GM19468 (cell line): ENCODE data around the gene PAF1.
"Not testable (repeated sequence)": the region's sequence is repeated elsewhere in the genome, so short reads cannot be mapped to it uniquely, and the experiment has no call there.

ENCODE experiments used
- ATAC-seq: cut with Tn5 transposase; IDR thresholded peaks from one replicate; pipeline ENCODE4 v1.9.1; 2021; ENCODE audit warnings: mild to moderate bottlenecking, moderate library complexity, moderate number of reproducible peaks; ENCODE audit not compliant: unreplicated experiment; ENCODE audit errors: extremely low read depth

The PAF1 gene

DNA sequence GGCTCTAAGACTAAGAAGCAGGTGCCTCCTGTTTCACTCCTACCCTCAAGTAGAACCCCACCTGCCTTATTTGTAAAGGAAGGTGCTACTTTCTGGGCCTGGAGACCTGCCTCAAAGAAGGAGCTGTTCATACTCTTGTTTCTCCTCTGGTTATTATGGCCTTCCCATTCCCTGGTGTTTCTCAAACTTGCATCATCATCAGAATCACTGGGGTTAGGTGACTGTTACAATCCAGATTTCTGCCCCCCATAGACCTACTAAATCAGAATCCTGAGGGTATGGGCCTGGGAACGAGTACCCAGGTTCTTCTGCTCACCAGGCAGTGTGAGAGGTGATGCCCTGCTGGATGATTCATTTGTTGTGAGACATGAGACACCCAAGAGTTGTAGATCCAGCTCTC is 30.3 kb downstream of the PAF1 start:
- ATAC-seq = no peak

DNA sequence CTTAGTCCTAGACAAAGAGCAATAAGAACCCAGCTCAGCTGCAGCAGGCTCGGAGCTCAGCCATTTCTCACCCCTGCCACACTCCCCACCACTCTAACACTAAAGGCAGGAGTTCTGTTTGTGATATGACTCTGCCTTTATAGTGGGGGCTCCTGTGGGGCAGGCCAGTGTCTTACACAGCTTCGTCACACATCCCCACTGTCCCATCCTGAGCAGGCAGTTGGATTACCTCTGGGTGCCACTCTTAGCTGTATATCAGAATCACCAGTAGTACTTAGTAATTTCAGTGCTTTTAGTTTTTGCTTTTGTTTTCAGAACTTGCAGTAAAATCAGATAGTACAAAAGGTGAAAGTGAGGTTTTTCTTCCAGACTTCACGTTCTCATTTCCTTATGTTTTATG is 31.9 kb downstream of the PAF1 start:
- no peak for ATAC-seq

DNA sequence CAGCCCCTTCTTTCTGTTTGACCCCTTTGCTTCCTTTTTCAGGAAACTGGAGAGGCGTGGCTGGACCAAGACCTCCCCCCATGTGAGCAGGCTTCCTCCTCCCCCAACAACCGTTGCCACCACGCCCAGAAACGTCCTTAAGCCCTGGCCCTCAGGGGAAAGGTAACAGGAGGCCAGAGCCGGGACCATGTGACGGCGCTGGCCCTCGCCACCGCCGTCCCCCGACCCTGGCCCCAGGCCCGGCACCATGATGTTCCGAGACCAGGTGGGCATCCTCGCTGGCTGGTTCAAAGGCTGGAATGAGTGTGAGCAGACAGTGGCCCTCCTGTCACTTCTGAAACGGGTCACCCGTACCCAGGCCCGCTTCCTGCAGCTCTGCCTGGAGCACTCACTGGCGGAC is 34.3 kb downstream of the PAF1 start:
- ATAC-seq = no peak

DNA sequence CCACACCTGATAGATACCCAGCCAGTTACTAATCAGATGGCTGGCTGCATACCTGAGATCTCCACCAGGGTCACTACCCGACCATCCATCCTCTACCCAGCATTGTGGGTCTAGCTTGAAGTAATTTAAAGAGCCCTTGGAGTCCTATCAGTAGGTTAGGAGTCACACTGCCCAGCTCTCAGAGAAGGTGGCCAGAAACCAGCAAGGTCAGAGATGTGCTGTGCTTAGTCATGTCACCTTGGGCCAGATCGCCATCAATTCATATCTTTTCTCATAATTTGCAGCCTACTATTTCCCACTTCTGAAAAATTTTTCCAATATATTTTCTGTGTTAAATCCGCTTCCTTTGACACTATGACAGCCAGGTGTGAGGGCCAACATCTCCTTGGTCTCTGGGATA is 34.8 kb downstream of the PAF1 start:
- no peak for ATAC-seq

DNA sequence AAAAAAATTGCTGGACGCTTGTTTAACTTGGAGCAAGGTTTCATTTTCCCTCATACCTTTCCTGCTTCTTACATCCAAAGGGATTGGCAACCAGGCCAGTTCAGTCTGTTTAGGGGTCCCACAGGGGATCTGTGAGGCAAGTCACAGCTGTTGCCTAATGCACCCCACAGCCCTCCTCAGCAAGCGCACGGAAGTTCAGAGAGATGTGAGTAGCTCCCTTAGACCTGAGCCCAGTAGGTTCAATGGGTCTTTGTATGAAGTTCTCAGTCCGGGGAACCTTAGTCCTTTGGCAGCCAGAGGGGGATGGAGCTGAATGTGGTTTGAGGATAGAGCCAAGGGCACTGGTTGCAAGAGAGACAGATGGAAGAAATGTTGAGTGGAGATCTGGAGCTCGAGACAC is 35.7 kb downstream of the PAF1 start:
- ATAC-seq = no peak

DNA sequence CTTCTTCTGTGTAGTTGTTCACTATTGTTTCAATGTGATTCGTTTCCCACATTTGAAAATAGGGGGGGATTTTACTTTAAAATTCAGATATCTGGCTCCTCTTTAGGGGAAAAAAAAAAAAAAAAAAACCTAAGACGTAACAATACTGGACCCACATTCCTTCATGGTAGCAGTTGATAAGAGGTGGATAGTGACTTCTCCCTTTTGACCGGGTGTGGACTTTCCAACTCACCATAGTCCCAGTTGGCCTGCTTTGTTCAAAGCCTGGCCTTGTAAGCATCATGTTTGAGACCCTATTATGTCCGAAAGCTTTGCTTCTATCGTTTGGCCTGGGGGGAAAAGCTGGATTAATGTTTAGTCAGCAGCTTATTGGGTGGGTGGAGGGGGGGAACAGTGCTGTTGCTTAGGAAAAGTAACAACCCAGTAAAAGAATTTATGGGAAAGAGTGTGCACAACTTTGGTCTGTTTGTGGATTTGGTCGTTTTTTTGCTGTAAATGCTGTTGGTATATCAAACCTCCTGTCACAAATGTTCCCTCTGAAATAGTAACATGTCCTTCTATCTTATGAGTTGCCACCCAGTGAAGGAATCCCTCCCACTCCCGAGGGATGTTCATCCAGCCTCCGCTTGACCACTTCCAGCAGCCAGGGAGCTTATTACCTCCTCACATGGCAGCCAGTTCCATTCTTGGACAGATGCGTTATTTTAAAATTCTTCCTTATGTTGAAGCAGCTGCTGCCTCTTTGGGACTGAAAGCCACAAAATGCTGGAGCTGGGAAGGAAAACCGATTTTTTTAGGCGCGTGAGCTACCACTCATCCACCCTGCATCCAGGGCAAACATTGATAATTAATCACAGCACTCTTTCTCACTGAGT is 38.3 kb downstream of the PAF1 start:
- ATAC-seq = no peak

DNA sequence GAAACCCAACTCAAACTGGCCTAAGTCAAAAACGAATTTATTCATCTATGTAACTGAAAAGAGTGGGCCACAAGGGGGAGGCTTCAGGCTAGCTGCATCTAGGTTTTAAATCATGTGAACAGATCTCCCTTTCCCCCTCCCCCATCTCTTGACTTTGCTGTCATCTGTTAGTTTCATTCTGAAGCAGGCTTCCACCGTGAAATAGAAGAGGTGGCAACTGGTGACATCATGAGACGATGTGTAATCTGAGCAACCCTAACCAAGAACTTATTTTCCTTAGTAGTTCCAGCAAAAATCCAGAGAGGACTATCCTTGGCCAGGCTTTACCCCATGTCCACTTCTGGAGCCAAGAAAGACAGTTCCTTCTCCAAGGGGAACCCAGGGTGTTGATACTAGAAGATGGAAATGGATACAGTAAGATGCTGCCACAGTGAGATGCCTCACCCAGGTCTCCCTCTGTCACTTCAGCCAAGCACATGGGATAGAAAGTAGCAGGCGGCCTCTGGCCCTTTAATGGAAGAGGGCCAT is 39.3 kb downstream of the PAF1 start:
- no peak for ATAC-seq

DNA sequence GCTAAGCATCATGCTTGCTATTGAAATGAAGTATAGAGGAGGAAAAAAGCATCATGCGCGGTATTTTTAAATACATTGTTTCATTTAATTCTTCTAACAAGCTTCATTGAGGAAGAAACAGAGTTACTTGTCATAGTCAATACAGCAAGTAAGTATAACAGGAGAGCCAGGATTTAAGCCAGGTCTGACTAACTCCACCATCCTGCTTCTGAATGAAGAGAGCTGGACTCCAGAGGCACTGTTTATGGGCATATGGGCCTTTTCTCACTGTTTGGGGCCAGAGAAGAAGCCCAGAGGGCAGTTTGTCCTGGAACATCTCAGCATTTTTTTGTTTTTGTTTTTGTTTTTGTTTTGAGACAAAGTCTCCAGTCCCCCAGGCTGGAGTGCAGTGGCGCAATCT is 40.8 kb downstream of the PAF1 start:
- no peak for ATAC-seq

DNA sequence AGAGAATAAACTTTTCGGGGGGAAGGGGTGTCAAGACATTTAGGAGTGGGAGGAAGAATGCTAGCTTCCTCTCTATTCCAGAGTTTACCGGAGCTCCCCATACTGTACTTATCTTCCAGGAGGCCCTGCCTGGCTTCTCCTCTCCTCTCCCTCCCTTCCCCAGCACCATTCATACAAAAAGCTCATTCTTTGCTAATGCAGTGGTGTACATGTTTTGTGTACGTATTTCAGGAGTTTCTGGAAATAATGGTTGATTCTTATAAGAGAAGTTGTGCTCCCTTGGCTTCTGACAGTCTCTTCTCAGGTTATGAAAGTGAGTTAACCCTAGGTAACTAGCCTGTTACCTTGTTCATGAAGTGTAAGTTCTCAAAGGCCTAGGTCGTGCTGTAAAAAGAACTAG is 41.6 kb downstream of the PAF1 start:
- no peak for ATAC-seq

DNA sequence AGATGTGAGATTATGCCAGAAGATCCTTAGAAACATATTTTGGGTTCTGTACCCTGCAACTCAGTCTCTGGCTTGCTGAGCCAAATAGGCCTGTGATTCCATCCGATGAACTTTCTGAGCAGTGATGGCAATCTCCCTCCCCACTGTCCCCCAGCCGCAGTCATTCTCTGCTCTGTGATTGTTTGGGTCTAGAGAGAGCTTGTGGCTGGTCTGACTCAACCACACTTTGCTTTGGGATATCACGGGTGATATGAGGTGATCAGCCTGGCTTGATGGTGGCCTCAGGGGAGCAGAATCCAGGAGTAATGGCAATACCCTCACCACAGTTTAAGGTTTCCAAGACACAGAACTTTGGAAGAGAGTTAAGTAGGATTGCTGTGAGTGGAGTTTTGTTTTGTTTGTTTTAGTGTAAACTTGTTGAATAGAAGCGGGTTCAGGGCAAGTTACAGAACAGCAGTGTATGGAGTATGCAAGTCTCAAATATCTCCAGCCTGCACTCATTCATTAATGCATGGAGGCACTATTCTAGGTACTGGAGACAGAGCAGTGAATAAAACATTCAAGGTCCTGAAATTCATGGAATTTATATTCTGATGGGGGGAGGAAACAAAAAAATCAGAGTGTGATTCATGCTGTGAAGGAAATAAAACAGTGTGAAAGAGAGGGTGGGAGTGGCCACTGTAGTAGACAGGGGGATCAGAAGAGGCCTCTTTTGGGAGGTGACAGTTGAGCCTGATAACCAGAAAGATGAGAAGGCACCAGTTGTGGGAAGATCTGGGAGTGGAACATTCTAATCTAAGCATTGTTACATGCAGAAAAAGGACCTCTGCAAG is 43.4 kb downstream of the PAF1 start:
- ATAC-seq = no peak

DNA sequence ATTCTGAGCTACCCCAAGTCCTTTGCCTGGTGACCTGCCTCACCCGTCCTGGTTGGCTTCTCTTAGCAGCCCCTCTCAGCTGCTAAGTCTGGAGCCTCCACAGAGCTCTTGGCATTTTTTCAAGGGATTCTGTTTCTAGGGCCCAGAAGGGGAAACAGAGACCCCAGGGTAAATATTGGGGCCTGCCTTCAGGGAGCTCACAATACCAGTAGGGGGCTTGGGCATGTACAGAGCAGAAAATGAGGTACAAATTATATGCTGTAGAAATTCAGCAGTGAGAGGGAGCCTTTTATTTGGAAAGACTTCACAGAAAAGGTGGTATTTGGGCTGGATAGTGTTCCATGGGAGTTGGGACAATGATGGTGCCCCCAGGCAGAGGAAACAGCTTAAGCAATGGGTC is 45.0 kb downstream of the PAF1 start:
- ATAC-seq = no peak

DNA sequence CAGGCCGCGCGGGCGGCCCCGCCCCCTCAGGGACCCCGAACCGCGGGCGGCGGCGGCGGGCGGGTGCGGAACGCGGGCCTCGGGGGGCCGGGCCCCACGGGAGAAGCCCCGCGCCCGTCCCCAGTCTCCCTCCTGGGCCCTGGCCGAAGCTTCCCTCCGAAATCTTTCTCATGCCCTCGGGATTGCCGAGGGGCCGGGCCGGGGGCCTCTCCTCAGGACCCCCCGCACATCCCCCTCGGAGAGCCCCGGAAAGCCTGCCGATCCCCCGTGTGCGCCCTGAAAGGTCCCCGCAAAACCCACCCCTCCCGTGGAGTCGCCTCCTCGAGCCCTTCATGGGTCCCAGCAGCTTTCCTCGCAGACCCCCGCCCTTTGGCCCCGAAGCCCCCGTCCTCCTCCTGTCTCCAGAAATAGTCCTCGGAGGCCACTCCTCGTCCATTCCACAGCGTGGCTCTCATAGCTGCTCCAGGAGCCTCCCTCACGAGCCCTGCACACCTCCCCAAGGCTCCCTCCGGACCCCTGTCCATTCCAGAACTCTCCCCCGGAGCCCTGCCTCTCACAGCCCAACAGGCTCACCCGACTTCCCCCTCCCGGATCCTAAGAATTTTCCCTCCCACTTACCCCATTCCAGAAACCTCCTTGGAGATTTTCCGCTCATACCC is 48.1 kb downstream of the PAF1 start:
- ATAC-seq = no peak

DNA sequence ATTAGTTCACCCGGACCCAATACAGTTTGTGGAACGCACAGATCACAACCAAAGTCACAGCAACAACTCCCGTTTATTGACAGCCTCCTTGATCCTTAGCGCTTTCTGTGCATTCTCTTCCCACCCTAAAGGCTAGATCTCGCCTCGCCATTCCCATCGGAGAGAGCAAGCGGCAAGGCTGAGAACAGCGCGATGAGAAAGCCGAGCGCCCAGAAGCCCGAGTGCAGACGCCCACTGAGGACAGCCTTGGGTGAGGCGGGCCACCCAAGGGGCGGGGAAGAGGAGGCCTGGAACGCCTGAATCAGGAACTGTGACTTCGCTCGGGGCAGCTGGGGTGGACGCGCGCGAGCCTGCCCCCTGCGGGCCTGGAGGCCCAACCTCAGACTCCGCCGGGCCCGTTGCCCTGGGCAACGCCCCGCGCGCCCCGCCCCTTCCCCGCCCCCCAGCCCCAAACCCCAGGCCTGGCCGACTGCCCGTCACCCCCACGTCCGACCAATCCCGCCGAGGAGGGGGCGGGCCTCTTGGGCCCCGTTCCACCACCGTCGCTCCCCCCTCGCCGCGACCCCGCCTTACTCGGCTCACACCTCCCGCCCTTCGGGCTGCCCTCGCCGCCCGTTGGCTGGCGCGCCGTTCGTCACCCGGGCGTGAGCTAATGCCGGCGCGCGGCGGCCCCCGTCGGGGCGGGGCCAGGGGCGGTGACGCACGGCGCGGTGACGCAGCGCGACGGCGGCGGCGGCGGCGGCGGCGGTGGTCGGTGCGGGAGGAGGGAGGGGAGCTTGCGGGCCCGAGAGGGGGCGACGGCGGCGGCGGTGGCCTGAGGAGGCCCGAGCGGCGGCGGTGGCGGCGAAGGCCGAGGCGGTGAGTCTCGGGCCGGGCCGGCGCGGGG is 48.9 kb downstream of the PAF1 start, which contains the start of gene SAMD4B:
TSS of gene SAMD4B (plus strand) at position 703 of the 886 bp plus-strand sequence. CDS start 14,473 bp downstream, outside the sequence.
- ATAC-seq = peak; percentile 72

DNA sequence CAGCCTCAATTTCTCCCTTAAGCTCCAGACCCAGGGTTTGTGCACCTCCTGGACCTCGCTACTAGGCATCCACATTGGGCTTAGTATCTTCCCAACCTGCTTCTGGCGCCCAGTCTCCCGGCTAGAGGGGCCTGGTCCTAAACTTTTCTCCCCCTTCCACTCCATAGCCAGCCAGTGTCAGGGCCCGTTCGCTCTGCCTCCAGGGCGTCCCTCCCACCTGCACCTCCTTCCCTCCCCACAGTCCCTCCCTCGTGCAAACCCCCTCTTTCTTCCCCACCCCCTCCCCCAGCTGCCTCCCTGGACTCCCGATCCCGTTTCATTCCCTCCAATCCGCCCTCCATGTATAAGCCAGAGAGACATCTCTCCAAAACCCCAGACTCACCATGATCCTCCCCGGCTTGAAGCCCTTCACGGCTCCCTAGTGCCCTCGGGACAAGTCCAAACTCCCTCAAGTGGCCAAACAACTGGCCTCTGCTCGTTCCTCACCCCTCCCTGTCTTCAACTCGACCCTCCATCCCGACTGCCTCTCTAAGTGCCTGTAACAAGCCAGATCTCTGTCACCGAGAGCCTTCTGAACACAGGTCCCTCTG is 49.7 kb downstream of the PAF1 start:
- ATAC-seq = no peak

DNA sequence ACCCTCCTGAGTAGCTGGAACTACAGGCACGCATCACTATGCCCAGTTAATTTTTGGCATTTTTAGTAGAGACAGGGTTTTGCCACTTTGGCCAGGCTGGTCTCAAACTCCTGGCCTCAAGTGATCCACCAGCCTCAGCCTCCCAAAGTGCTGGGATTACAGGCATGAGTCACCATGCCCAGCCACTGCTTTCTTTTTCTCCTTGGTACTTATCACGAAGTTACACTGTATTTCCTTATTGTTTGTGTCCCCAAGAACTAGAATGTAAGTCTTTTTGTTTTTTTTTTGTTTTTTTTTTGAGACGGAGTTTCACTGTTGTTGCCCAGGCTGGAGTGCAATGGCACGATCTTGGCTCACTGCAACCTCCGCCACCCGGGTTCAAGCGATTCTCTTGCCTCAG is 50.8 kb downstream of the PAF1 start:
- not testable (repeated sequence) for ATAC-seq

DNA sequence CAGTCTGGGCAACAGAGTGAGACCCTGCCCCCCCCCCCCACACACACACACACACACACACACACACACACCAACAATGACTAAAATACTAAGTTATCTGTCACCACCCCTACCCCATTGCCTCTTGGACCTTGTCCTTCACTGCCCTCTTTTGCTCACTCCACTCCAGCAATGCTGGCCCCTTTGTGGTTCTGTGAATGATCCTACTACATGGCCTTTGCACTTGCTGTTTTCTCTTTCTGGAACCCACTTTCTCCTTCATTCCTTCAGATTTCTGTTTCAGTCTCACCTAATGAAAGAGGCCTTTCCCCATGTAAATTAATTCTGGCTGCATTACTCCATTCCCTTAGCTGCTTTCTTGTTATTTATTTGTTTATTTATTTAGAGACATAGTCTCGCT is 51.2 kb downstream of the PAF1 start:
- ATAC-seq = no peak

DNA sequence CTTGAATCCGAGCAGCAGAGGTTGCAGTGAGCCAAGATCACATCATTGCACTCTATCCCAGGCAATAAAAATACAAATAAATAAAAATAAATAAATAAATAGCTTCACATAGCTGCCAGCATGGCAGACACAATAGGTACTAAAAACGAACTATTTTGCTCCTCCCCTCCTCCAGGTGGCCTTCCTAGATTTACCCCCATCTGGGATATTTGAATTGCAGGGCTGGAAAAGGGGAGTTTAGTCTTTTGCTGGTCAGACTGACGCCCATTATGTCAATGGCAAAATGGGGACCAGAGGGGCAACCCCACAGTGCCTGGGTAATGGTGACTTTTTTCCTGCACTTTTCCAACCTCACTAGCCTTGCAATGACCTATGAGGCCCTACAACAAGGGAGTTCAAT is 54.4 kb downstream of the PAF1 start:
- no peak for ATAC-seq
